Left lung (tissue), 10 donors: ENCODE data around the gene SIRT6. TPM values are rescaled to one million over a fixed set of nuclear protein-coding genes. Genes with fewer than 3 reads are reported as not detected.

ENCODE experiments used
- ATAC-seq: fragments of 200-7000 bp; cut with Tn5 transposase; one replicate; pipeline ENCODE4 v1.9.1; 2020; ENCODE audit warnings: moderate library complexity
- DNase-seq, 4 donors: peaks; one replicate each; pipeline ENCODE4 v3.0.0-alpha.2; 2013 to 2020
- H3K27ac ChIP-seq, 2 donors: fragments of 200-600 bp; sonication (generic) in 1 of 2; one replicate each; pipeline versions ENCODE4 v1.5.0 to v1.8.0; 2020 to 2021
- H3K27me3 ChIP-seq, 2 donors: fragments of 200-600 bp; sonication (generic) in 1 of 2; one replicate each; pipeline versions ENCODE4 v1.5.0 to v1.8.0; 2020 to 2021
- H3K36me3 ChIP-seq, 2 donors: fragments of 200-600 bp; sonication (generic) in 1 of 2; one replicate each; pipeline versions ENCODE4 v1.5.0 to v1.8.0; 2020 to 2021
- H3K4me1 ChIP-seq, 2 donors: fragments of 200-600 bp; one replicate each; pipeline ENCODE4 v1.8.0; 2021
- H3K4me3 ChIP-seq, 2 donors: fragments of 200-600 bp; sonication (generic) in 1 of 2; one replicate each; pipeline versions ENCODE4 v1.5.0 to v1.8.0; 2020 to 2021; ENCODE audit warnings: mild to moderate bottlenecking in 1 of 2
- H3K9me3 ChIP-seq, 2 donors: fragments of 200-600 bp; sonication (generic) in 1 of 2; one replicate each; pipeline versions ENCODE4 v1.5.0 to v1.8.0; 2020 to 2021
- intact Hi-C, 2 donors: fragments of 100-400 bp; cut with DNase I; formaldehyde crosslinking; loops; one replicate each; pipeline versions ENCODE4 v1.11.2 to v1.14.2; 2022
- polyA plus RNA-seq, 6 donors: library from polyadenylated mRNA; unstranded; fragments of 120-200 nt; gene quantifications; one replicate each; pipeline ENCODE4 v1.2.1, GENCODE V29; 2013; ENCODE audit not compliant: insufficient read length in 6 of 6
- total RNA-seq, 2 donors: library from RNA; stranded (reverse); fragmentation: NEBNext Ultra II Directional; extraction: Animal tissue kit (Norgen Biotek cat#: 25700); gene quantifications; one replicate each; pipeline ENCODE4 v1.2.1, GENCODE V29; 2021
- TF ChIP-seq, protein P1 (sequence below), 2 donors: fragments of 200-600 bp; sonication (generic) in 1 of 2; IDR thresholded peaks; one replicate each; pipeline versions ENCODE4 v1.5.0 to v1.8.0; 2021; ENCODE audit warnings: antibody characterized with exemption in 2 of 2
- donor health status: DM: no; HTN: yes; CAD: no.
- donor health status: DM: no; HTN: no; CAD: no.

SIRT6 gene
- total and polyA plus RNA-seq, 8 donors = 17.8 to 24.7 (median 20.2) TPM

DNA sequence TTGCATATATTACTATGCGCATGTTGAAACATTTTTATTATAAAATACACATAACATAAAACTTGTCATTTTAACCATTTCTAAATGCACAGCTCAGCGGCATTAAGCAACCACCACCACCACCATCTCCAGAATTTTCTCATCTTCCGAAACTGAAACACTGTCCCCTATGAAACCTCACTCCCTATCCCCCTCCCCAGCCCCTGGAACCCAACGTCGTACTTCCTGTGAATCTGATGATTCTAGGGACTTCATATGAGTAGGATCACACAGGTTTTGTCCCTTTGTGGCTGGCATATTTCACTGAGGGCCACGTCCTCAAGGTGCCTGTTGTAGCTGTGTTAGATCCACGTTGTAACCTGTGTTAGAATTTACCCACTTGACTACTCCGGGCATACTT, 57.7 kb downstream of the SIRT6 start:
- intact Hi-C loops = no loop called here
- H3K9me3 ChIP-seq = no peaks in the 10 kb centered on the region
- H3K4me3 ChIP-seq = peak overlapping the region; percentile 55 to 62
- peaks cover 0 to 10% of the 10 kb centered on the region in 2 donors for H3K36me3 ChIP-seq
- TF ChIP-seq, protein P1, sequence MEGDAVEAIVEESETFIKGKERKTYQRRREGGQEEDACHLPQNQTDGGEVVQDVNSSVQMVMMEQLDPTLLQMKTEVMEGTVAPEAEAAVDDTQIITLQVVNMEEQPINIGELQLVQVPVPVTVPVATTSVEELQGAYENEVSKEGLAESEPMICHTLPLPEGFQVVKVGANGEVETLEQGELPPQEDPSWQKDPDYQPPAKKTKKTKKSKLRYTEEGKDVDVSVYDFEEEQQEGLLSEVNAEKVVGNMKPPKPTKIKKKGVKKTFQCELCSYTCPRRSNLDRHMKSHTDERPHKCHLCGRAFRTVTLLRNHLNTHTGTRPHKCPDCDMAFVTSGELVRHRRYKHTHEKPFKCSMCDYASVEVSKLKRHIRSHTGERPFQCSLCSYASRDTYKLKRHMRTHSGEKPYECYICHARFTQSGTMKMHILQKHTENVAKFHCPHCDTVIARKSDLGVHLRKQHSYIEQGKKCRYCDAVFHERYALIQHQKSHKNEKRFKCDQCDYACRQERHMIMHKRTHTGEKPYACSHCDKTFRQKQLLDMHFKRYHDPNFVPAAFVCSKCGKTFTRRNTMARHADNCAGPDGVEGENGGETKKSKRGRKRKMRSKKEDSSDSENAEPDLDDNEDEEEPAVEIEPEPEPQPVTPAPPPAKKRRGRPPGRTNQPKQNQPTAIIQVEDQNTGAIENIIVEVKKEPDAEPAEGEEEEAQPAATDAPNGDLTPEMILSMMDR (IDR thresholded peaks at IDR 0.05) = no peak
- H3K4me1 ChIP-seq = peaks cover 8 to 30% of the 10 kb centered on the region in 2 donors
- peak overlapping the region in 1 of 2 donors; percentile 75 for H3K27ac ChIP-seq
- DNase-seq (peak in 1 of 4 donors; percentile 46), ATAC-seq (peak; percentile 36)
- no peaks in the 10 kb centered on the region for H3K27me3 ChIP-seq

Other genes with a start within 250 kb of the SIRT6 start
- gene NMRK2, start 249.5 kb downstream of the SIRT6 start, total RNA-seq = under 1 TPM; 0.32 to 0.50 TPM
- gene NMRK2, start 249.5 kb downstream of the SIRT6 start, polyA plus RNA-seq = not detected
- gene DAPK3, start 211.5 kb downstream of the SIRT6 start, total RNA-seq = 10 to 100 TPM; 62.1 to 70.7 TPM
- gene DAPK3, start 211.5 kb downstream of the SIRT6 start, polyA plus RNA-seq = 10 to 100 TPM; 35.6 to 48.4 (median 42.2) TPM
- 1,000 to 10,000 TPM; 1,865 to 2,064 TPM for gene EEF2, start 197.1 kb downstream of the SIRT6 start, total RNA-seq
- gene EEF2, start 197.1 kb downstream of the SIRT6 start, polyA plus RNA-seq = 1,000 to 10,000 TPM; 1,467 to 1,883 (median 1,686) TPM
- 10 to 100 TPM; 24.3 to 26.9 TPM for gene PIAS4, start 174.8 kb downstream of the SIRT6 start, total RNA-seq
- gene PIAS4, start 174.8 kb downstream of the SIRT6 start, polyA plus RNA-seq = 10 to 100 TPM; 20.9 to 29.9 (median 23.0) TPM
- 10 to 100 TPM; 38.8 to 49.5 TPM for gene ZBTB7A, start 115.7 kb downstream of the SIRT6 start, total RNA-seq
- 10 to 100 TPM in 3 of 6 donors, 1 to 10 TPM in 3; 7.1 to 14.3 (median 10.5) TPM for gene ZBTB7A, start 115.7 kb downstream of the SIRT6 start, polyA plus RNA-seq
- 100 to 1,000 TPM; 129 to 143 TPM for gene MAP2K2, start 58.4 kb downstream of the SIRT6 start, total RNA-seq
- gene MAP2K2, start 58.4 kb downstream of the SIRT6 start, polyA plus RNA-seq = 100 to 1,000 TPM in 5 of 6 donors, 10 to 100 TPM in 1; 97.2 to 121 (median 111) TPM
- not detected for gene CREB3L3, start 28.9 kb downstream of the SIRT6 start, total RNA-seq
- gene CREB3L3, start 28.9 kb downstream of the SIRT6 start, polyA plus RNA-seq = not detected
- 1 to 10 TPM in 1 of 2 donors, under 1 TPM in 1; 0.58 to 2.1 TPM for gene ANKRD24, start 126 bp upstream of the SIRT6 start, total RNA-seq
- gene ANKRD24, start 126 bp upstream of the SIRT6 start, polyA plus RNA-seq = 1 to 10 TPM in 5 of 6 donors, under 1 TPM in 1; 0.86 to 2.3 (median 1.3) TPM
- gene EBI3, start 47.0 kb upstream of the SIRT6 start, total RNA-seq = 1 to 10 TPM; 1.5 to 6.0 TPM
- under 1 TPM; 0.39 to 0.73 (median 0.56) TPM for gene EBI3, start 47.0 kb upstream of the SIRT6 start, polyA plus RNA-seq
- 10 to 100 TPM; 13.2 to 16.9 TPM for gene YJU2, start 64.5 kb upstream of the SIRT6 start, total RNA-seq
- gene YJU2, start 64.5 kb upstream of the SIRT6 start, polyA plus RNA-seq = 10 to 100 TPM; 14.3 to 21.0 (median 18.8) TPM
- gene SHD, start 96.7 kb upstream of the SIRT6 start, total RNA-seq = not detected
- under 1 TPM in 5 of 6 donors, not detected in 1; 0.21 to 0.28 (median 0.21) TPM for gene SHD, start 96.7 kb upstream of the SIRT6 start, polyA plus RNA-seq
- gene TMIGD2, start 119.8 kb upstream of the SIRT6 start, total RNA-seq = under 1 TPM; 0.71 to 0.85 TPM
- gene TMIGD2, start 119.8 kb upstream of the SIRT6 start, polyA plus RNA-seq = under 1 TPM; 0.22 to 0.56 (median 0.34) TPM
- under 1 TPM in 1 of 2 donors, not detected in 1; 0.55 TPM for gene FSD1, start 122.0 kb upstream of the SIRT6 start, total RNA-seq
- gene FSD1, start 122.0 kb upstream of the SIRT6 start, polyA plus RNA-seq = 1 to 10 TPM; 1.0 to 1.9 (median 1.5) TPM
- gene STAP2, start 156.3 kb upstream of the SIRT6 start, total RNA-seq = 10 to 100 TPM; 14.1 to 28.1 TPM
- gene STAP2, start 156.3 kb upstream of the SIRT6 start, polyA plus RNA-seq = 10 to 100 TPM; 33.3 to 41.5 (median 36.9) TPM
- gene MPND, start 161.0 kb upstream of the SIRT6 start, total RNA-seq = 10 to 100 TPM; 21.9 to 31.3 TPM
- gene MPND, start 161.0 kb upstream of the SIRT6 start, polyA plus RNA-seq = 10 to 100 TPM; 19.9 to 27.3 (median 25.8) TPM
- gene SH3GL1, start 218.0 kb upstream of the SIRT6 start, total RNA-seq = 10 to 100 TPM; 64.6 to 71.8 TPM
- gene SH3GL1, start 218.0 kb upstream of the SIRT6 start, polyA plus RNA-seq = 100 to 1,000 TPM in 2 of 6 donors, 10 to 100 TPM in 4; 74.2 to 119 (median 91.5) TPM
- gene CHAF1A, start 220.1 kb upstream of the SIRT6 start, total RNA-seq = 10 to 100 TPM; 15.6 to 24.1 TPM
- gene CHAF1A, start 220.1 kb upstream of the SIRT6 start, polyA plus RNA-seq = 10 to 100 TPM; 18.5 to 29.3 (median 24.8) TPM